Suprapubic skin (tissue), 4 donors: ENCODE measurements around the gene PEMT. TPM values are rescaled to one million over a fixed set of nuclear protein-coding genes. Genes with fewer than 3 reads are reported as not detected.

Experiments used
- DNase-seq, 2 donors: peaks; one replicate each; pipeline ENCODE4 v3.0.0-alpha.2; 2019; ENCODE audit warnings: low spot score in 2 of 2
- H3K27ac ChIP-seq: fragments of 200-600 bp; sonication (generic); one replicate; pipeline ENCODE4 v1.5.1; 2019
- H3K27me3 ChIP-seq: fragments of 200-600 bp; sonication (generic); one replicate; pipeline ENCODE4 v1.5.1; 2019
- H3K36me3 ChIP-seq: fragments of 200-600 bp; sonication (generic); one replicate; pipeline ENCODE4 v1.5.1; 2019
- H3K4me1 ChIP-seq: fragments of 200-600 bp; sonication (generic); one replicate; pipeline ENCODE4 v1.5.1; 2019
- H3K4me3 ChIP-seq: fragments of 200-600 bp; sonication (generic); one replicate; pipeline ENCODE4 v1.5.1; 2019; ENCODE audit warnings: mild to moderate bottlenecking
- H3K9me3 ChIP-seq: fragments of 200-600 bp; sonication (generic); one replicate; pipeline ENCODE4 v1.5.1; 2019
- CTCF ChIP-seq, 2 donors: fragments of 200-600 bp in 1 of 2; fragments of 450-650 bp in 1 of 2; sonication (generic) in 1 of 2; IDR thresholded peaks; one replicate each; pipeline ENCODE4 v1.5.1; 2016 to 2019; ENCODE audit warnings: antibody characterized with exemption in 2 of 2, mild to moderate bottlenecking in 1 of 2, moderate library complexity in 1 of 2
- EP300 ChIP-seq: sonication (generic); formaldehyde crosslinking; IDR thresholded peaks from one replicate; pipeline ENCODE4 v1.6.1; 2017; ENCODE audit warnings: antibody characterized with exemption
- POLR2A ChIP-seq, 2 donors: fragments of 450-650 bp; IDR thresholded peaks; one replicate each; pipeline ENCODE4 v1.6.1; 2017; ENCODE audit warnings: antibody characterized with exemption in 2 of 2, mild to moderate bottlenecking in 2 of 2, moderate library complexity in 2 of 2
- POLR2AphosphoS5 ChIP-seq, 3 donors: sonication (generic); formaldehyde crosslinking; IDR thresholded peaks; one replicate each; pipeline ENCODE4 v1.6.1; 2017; ENCODE audit warnings: antibody characterized with exemption in 3 of 3
- WGBS: methylation state at CpG from one replicate; pipeline ENCODE4 v1.1.5; 2018; 5-methylcytosine and 5-hydroxymethylcytosine counted together
- total RNA-seq, 4 donors: library from RNA; depleted of rRNA; stranded (reverse); fragments of >200 nt; gene quantifications; one replicate each; pipeline ENCODE4 v1.1.0, GENCODE V29; 2016

Gene PEMT
- total RNA-seq, 4 donors from 2014 or later = 25.7 to 60.6 (median 50.0) TPM

- Histone ChIP-seq H3K4me3 (no peak overlapping the region), H3K36me3 (no peaks in the 10 kb centered on the region), H3K9me3 (no peaks in the 10 kb centered on the region), H3K4me1 (peaks cover 22% of the 10 kb centered on the region), H3K27ac (no peak overlapping the region), H3K27me3 (no peaks in the 10 kb centered on the region)
- DNase-seq = no peak
- WGBS = 91% methylated on average over 17 of the region's 20 CpGs
- no peak for TF ChIP-seq POLR2A (IDR thresholded peaks at IDR 0.05)
- TF ChIP-seq CTCF (IDR thresholded peaks at IDR 0.05) = no peak
- TF ChIP-seq POLR2AphosphoS5 (IDR thresholded peaks at IDR 0.05) = no peak
- TF ChIP-seq EP300 = no peak
Measured at GRCh38 chr17:17549732-17550366, 41.7 kb downstream of the PEMT start.

GRCh38 chr17:17548044-17548443 lies 43.5 kb downstream of the PEMT start:
- no peaks in the 10 kb centered on the region for H3K27me3 ChIP-seq
- no peak for TF ChIP-seq POLR2AphosphoS5 (IDR thresholded peaks at IDR 0.05)
- TF ChIP-seq CTCF (IDR thresholded peaks at IDR 0.05) = no peak
- TF ChIP-seq POLR2A (IDR thresholded peaks at IDR 0.05) = no peak
- TF ChIP-seq EP300 = no peak
- no peaks in the 10 kb centered on the region for H3K9me3 ChIP-seq
- H3K4me1 ChIP-seq = peaks cover 22% of the 10 kb centered on the region
- no peak overlapping the region for H3K27ac ChIP-seq
- H3K4me3 ChIP-seq = no peak overlapping the region
- WGBS = 85% methylated on average over 6 of the region's 8 CpGs
- no peak for DNase-seq
- no peaks in the 10 kb centered on the region for H3K36me3 ChIP-seq

GRCh38 chr17:17547210-17547764 lies 44.2 kb downstream of the PEMT start:
- TF ChIP-seq EP300 (no peak), POLR2A (IDR thresholded peaks at IDR 0.05) (no peak), POLR2AphosphoS5 (IDR thresholded peaks at IDR 0.05) (no peak), CTCF (IDR thresholded peaks at IDR 0.05) (no peak)
- no peaks in the 10 kb centered on the region for H3K9me3 ChIP-seq
- peaks cover 22% of the 10 kb centered on the region for H3K4me1 ChIP-seq
- no peaks in the 10 kb centered on the region for H3K36me3 ChIP-seq
- no peak overlapping the region for H3K27ac ChIP-seq
- no peak for DNase-seq
- H3K4me3 ChIP-seq = no peak overlapping the region
- WGBS = 83% methylated on average over 6 of the region's 9 CpGs
- H3K27me3 ChIP-seq = no peaks in the 10 kb centered on the region

GRCh38 chr17:17546399-17547185 lies 44.9 kb downstream of the PEMT start:
- 93% methylated on average over 16 of the region's 16 CpGs for WGBS
- H3K4me1 ChIP-seq = peaks cover 19% of the 10 kb centered on the region
- H3K36me3 ChIP-seq = no peaks in the 10 kb centered on the region
- no peaks in the 10 kb centered on the region for H3K9me3 ChIP-seq
- TF ChIP-seq POLR2AphosphoS5 (IDR thresholded peaks at IDR 0.05) = no peak
- no peak for TF ChIP-seq POLR2A (IDR thresholded peaks at IDR 0.05)
- no peak for TF ChIP-seq EP300
- no peak for TF ChIP-seq CTCF (IDR thresholded peaks at IDR 0.05)
- H3K4me3 ChIP-seq = no peak overlapping the region
- no peak overlapping the region for H3K27ac ChIP-seq
- no peaks in the 10 kb centered on the region for H3K27me3 ChIP-seq
- no peak for DNase-seq

DNA sequence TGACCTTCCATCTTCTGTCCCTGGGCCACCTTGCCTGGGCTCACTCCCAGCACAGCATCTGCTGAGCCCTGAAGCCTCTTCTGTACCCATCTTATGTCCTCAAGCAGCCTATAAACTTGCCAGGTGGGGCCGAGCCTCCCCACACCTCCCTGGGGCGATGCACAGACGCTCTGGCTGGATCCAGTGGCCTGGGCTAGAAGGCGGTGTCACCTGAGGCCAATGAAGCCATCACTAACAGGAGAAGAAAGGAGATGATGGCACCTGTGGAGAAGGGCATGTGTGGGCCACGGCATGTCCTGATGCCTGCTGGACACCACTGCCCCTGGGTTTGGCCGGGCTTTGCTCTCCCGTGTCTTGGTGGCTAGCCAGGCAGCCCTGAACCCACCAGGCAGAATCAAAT lies 45.5 kb downstream of the PEMT start:
- no peak overlapping the region for H3K4me3 ChIP-seq
- DNase-seq = no peak
- H3K4me1 ChIP-seq = peaks cover 13% of the 10 kb centered on the region
- no peaks in the 10 kb centered on the region for H3K9me3 ChIP-seq
- TF ChIP-seq EP300 (no peak), CTCF (IDR thresholded peaks at IDR 0.05) (no peak), POLR2AphosphoS5 (IDR thresholded peaks at IDR 0.05) (no peak), POLR2A (IDR thresholded peaks at IDR 0.05) (no peak)
- H3K36me3 ChIP-seq = no peaks in the 10 kb centered on the region
- no peaks in the 10 kb centered on the region for H3K27me3 ChIP-seq
- WGBS = 81% methylated on average over 5 of the region's 7 CpGs
- H3K27ac ChIP-seq = no peak overlapping the region
